ES-I3 (cell line): ENCODE measurements around the gene COPS3.

Source experiments
- H3K36me3 ChIP-seq: 2 replicates; pipeline ENCODE4 v1.6.1; 2013; ENCODE audit warnings: mild to moderate bottlenecking, low read length, control low read depth, moderate library complexity; ENCODE audit not compliant: insufficient read depth
- H3K4me1 ChIP-seq: 2 replicates; pipeline ENCODE4 v1.6.1; 2013; ENCODE audit warnings: mild to moderate bottlenecking, control low read depth, low read length; ENCODE audit not compliant: insufficient read depth
- H3K9ac ChIP-seq: 2 replicates; pipeline ENCODE4 v1.6.1; 2013; ENCODE audit warnings: low read depth, mild to moderate bottlenecking, low read length, moderate library complexity
- H3K9me3 ChIP-seq: 2 replicates; pipeline ENCODE4 v1.6.1; 2013; ENCODE audit warnings: mild to moderate bottlenecking, low read length, moderate library complexity; ENCODE audit not compliant: control insufficient read depth, insufficient read depth

Gene COPS3

DNA sequence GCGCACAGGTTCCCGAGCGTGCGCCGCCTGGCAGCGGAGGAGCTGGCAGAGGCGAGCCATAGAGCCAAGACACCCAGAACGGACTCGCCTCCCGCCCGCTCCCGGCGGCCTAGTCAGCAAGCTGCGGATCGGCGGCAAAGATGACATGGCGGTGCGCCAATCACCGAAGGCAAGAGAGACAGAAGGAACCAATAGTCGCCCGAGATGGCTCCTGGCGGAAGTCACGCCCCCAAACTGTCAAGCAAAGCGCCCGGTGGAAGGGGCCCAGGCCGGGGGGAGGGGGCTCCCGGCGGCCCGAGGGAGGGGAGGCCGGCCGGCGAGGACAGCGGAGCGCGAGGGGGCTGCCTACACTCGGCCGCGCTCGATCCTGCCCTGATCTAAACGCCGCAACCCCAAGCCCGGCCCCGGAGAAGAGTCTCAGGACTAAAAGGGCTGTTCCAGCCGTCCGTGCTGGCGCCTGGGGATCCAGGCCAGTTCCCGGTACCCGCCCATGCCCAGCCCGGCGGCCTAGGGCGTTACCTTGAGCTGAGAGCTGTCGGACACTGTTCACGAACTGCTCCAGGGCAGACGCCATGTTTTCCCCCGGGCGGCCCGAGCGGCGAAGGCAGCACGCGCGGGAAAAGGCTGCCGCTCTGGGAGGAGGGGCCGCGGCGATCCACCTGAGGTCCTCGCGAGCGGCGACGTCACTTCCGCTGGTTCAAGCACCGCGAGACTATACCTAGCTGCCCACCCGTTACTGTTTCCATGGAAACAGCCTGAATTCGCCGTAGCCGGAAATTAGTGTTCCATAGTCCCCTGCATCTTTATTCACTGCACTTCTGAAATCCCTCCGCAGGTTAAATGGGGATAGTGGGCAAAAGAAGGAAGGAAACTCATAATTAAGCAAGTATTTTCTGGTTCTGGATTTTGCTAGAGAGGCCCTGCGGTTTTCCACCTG is at the start of gene COPS3:
Gene COPS3, minus strand, starts transcription at position 634 of the 937 bp plus-strand sequence. Its CDS starts 60 bp downstream, at position 574.
- H3K4me1 ChIP-seq = peaks cover 8% of the 10 kb centered on the region; the same call in 1 of the 2 replicates
- no peaks in the 10 kb centered on the region for H3K9me3 ChIP-seq
- peak within 1 kb of the TSS; percentile 91 for H3K9ac ChIP-seq
- H3K36me3 ChIP-seq = peaks cover 4% of the 10 kb centered on the region; the same call in 1 of the 2 replicates

DNA sequence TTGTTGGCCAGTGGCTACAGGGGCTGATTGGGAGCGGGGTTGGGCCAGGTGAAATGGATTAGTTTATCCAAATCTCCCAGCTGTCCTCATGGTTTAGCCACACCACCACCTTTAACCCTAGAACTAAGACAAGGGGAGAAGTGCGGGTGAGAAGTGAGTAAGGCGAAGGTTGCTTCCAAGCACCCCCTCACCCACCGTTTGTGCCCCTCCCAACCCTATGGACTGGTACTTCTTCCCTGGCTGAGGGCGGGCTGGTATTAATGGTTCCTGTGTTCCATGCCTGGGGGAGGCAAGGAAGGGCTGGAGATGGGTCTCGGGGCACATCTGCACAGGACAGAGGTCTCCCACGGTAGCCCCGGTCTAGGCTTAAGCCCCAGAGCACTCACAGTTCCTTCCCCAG is 47.2 kb upstream of the COPS3 start:
- Histone ChIP-seq H3K4me1 (no peaks in the 10 kb centered on the region), H3K36me3 (no peaks in the 10 kb centered on the region), H3K9me3 (no peaks in the 10 kb centered on the region), H3K9ac (no peak overlapping the region)

DNA sequence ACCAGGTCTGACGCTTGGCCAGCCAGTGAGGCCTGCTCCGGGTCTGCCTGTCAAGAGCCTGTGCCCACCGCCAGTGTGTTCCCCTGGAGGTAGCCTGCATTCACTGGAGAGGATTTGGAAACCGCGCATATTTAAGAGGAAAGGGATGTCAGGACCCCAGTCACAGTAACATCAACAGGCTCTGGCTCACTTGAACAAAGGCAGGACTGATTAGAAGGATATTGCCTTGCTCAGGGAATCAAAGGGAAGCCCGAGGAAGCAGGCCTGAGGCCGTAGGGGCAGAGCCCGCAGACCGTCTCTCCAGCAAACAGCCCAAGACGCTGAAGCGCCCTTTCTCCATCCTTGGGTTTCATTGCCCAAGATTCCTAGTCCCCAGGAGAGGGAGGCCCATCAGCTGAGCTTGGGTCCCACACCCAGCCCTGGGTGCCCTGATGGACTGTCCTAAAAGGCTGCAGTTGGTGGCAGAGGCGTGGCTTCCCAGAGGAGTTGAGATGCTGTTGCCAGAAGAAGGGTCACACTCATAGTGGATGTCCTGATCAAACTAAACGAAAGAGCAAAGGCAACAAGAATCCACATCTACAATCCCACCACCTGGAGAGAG is 45.3 kb upstream of the COPS3 start:
- no peaks in the 10 kb centered on the region for H3K4me1 ChIP-seq

DNA sequence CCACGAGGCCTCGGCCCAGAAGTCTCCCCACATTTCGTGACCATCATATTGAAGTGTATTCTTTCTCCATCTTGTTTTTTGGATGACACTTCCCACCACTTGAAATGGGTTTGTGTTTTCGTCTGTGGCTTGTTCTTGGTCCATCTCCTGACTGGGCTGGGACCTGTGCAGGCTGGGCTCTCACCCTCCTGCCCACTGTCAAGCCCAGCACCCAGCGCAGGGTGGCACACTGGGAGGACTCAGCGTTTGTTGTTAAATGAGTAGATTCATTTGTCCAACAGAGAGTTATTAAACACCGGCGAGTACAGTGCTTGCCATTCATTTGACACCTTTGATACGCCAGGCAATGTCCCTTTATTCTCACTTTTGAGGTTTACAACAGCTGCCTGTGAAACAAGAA is 44.8 kb upstream of the COPS3 start:
- Histone ChIP-seq H3K4me1 (no peaks in the 10 kb centered on the region), H3K9ac (no peak overlapping the region), H3K36me3 (no peaks in the 10 kb centered on the region), H3K9me3 (no peaks in the 10 kb centered on the region)

More for the DNA sequence above, 45.3 kb upstream of the COPS3 start:
- Histone ChIP-seq H3K36me3 (no peaks in the 10 kb centered on the region), H3K9me3 (no peaks in the 10 kb centered on the region), H3K9ac (no peak overlapping the region)

DNA sequence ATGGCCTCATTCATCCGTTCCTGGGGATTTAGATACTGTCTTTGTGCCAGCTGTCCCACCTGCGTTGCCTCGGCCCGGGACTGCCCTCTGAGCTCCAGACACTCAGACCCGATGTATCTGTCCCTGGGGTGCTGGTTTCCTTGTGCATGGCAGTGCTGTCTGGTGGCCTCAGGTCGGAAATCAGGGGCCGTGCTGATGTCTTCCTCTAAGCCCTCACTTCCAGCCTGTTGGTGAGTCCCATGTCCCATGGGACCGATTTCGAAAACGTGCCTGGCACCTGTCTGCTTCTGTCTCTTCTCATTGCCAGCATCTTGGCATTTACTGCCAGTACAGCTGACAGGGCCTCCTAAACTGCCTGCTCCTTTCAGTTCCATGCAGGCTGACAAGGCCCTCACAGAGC is 44.2 kb upstream of the COPS3 start:
- Histone ChIP-seq H3K9ac (no peak overlapping the region), H3K9me3 (no peaks in the 10 kb centered on the region), H3K4me1 (no peaks in the 10 kb centered on the region), H3K36me3 (no peaks in the 10 kb centered on the region)

DNA sequence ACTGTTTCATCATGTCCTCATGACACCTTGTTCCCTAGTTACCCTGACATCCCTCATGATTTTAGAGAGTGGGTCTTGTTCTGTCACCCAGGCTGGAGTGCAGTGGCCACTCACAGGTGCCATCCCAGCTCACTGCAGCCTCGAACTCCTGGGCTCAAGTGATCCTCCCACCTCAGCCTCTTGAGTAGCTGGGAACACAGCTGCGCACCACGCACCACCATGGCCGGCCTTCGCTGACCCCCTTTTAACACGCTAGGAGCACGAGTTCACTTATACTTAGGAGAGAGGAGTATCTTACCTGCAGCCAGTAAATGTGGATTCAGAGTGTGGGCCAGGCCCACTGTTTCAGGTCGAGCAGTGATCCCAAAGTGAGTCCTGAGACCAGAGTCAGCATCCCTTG is 43.6 kb upstream of the COPS3 start:
- Histone ChIP-seq H3K4me1 (no peaks in the 10 kb centered on the region), H3K36me3 (no peaks in the 10 kb centered on the region), H3K9me3 (no peaks in the 10 kb centered on the region)

DNA sequence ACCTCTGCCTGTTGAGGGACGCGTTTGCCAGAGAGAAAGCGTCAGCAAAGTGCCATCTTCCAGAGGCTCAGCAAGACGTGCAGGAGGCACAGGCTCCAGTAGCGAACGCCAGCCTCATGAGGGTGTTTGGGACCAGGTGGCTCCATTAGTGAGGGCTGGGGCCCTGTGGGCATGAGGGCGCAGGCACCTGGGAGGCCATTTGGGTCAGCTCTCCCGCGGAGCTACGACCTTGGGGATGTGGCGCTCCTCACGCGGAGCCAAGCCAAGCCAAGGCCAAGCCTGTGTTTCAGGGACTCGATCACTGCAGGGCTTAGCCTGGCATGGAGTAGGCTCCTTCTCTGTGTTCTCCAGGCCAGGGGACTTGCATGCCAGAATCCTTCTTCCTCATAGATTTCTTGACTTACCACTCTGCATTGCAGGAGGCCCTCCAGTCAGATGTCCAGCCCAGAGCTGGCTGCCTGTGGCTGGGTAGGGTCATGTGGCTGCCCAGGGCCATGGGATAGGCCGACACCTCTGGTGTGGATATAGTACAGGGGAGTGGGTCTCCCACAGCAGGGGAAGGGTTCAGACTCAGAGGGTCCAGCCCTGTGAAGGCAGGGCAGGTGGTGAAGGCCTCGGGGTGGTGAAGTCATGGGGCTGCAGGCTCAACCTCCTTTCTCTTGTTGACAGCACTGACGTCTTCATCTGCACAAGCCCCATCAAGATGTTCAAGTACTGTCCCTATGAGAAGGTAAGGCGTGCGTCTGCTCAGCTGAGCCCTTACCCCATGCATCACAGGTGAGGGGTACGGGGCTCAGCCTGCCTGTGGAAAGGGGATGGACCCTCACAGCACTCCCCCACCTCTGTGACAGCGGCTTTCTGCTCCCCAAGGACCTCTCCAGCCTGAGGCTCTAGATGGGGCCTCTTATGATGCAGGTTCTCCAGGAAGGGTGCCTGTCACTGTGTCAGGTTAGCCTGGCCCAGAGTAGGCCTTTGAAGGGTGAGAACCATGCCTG is 41.8 kb upstream of the COPS3 start:
- no peak overlapping the region for H3K9ac ChIP-seq
- H3K4me1 ChIP-seq = no peaks in the 10 kb centered on the region
- no peaks in the 10 kb centered on the region for H3K36me3 ChIP-seq
- no peaks in the 10 kb centered on the region for H3K9me3 ChIP-seq

More for the DNA sequence above, 43.6 kb upstream of the COPS3 start:
- H3K9ac ChIP-seq = no peak overlapping the region

DNA sequence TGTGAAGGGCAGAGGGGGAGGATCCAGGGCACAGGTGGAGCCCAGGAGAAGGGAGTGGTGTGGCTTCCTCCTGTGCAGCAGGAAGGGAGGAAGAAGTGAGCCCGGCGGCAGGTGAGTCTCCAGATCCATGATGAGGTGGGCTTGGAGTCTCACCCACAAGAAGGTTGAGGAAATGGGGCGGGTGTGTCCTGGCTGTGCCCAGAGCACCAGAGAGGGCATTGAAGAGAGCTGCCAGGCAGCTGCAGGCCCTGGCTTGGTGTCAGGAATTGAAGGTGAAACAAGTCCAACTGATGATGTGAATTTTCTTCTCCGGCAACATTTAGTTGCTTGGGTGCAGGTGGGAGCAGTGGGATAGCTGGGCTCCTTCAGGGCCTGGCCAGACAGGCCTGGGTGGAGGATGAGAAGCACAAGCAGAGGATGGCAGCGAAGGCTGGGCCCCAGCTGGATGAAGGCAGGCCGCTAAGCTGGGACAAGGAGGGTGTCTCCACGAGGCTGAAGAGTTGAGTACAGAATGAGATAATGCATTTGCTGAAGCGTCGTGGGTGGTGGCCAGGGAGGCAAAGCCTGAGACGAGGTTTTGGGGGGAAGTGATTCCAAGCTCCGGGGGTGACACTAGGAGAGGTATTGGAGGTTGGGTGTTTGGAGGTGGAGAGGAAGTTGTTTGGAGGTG is 40.4 kb upstream of the COPS3 start:
- Histone ChIP-seq H3K36me3 (no peaks in the 10 kb centered on the region), H3K4me1 (no peaks in the 10 kb centered on the region), H3K9me3 (no peaks in the 10 kb centered on the region)

DNA sequence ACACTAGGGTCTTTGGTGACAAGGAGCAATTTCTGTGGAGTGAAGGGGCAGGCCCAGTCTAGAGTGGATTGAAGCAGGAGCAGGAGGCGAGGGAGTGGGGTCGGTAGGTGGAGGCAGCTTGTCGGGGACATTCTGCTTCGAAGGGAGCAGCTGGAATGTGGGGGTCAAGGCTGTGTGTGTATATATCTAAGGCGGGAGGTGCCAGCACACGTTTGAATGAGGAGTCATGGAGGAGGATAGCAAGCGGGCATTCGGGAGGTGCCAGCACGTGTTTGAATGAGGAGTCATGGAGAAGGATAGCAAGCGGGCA is 39.8 kb upstream of the COPS3 start:
- H3K9ac ChIP-seq = no peak overlapping the region
- no peaks in the 10 kb centered on the region for H3K4me1 ChIP-seq
- H3K9me3 ChIP-seq = no peaks in the 10 kb centered on the region
- H3K36me3 ChIP-seq = no peaks in the 10 kb centered on the region

More for the DNA sequence above, 40.4 kb upstream of the COPS3 start:
- H3K9ac ChIP-seq = no peak overlapping the region

DNA sequence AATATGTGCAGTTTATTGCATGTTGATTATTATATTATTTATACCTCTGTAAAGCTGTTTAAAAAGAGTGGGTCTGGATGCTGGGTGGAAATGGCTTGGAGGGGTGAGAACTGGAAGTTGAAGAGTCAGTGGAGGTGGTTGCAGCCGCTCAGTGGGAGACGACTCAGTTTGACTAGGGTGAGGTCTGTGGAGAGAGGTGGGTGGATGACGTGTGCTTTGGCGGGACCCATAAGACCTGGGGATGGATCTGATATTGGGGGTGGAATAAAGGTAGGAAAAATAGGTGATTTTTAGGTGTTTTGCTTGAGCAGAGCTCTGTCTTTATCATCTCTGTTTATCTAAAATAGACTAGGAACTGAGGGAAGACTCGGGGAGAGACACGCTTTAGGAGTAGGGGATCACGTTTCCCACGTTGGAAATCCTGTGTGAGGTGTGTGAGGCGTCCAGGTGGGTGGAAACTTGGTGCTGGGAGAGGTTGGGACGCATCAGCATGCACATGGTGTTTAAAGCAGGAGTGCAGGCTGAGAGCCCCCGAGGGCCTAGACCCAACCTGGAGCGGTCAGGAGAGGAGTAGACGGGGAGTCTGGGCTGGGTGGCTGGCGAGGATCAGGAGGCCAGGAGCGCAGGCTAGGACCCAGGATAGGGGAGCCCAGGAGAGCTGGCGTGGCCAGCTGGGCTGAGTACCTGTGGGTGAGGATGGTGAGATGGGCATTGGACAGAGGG is 39.3 kb upstream of the COPS3 start:
- Histone ChIP-seq H3K36me3 (no peaks in the 10 kb centered on the region), H3K4me1 (no peaks in the 10 kb centered on the region), H3K9me3 (no peaks in the 10 kb centered on the region), H3K9ac (no peak overlapping the region)

DNA sequence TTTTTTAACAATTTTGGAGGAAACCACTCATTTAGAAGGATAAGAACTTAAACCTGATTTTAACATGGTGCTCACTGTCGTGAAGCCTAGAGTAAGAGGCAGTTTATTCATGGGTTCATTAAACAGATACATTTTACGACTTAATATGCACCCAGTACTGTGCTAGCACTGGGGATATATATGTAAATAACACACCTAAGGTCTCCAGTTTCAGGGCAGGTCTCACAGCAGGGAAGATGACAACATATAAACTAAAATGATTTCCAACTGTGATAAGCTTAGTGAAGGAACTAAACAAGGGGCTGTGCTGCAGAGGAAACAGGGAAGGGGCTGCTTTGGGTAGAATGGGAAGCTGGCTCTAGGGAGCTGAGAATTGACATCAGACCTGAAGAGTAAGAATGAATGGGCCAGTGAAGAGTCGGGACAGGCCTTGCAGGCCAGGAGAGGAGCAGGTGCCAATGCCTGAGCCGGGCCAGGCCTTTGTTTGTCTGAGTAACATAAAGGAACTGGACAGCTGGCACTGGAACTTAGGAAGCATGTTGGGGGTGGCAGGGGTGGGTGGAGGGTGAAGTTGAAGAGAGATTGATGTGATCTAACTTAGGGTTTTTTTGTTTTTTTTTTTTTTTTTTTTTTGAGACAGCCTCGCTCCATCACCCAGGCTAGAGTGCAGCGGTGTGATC is 34.2 kb upstream of the COPS3 start:
- Histone ChIP-seq H3K4me1 (no peaks in the 10 kb centered on the region), H3K36me3 (no peaks in the 10 kb centered on the region), H3K9ac (no peak overlapping the region), H3K9me3 (no peaks in the 10 kb centered on the region)

DNA sequence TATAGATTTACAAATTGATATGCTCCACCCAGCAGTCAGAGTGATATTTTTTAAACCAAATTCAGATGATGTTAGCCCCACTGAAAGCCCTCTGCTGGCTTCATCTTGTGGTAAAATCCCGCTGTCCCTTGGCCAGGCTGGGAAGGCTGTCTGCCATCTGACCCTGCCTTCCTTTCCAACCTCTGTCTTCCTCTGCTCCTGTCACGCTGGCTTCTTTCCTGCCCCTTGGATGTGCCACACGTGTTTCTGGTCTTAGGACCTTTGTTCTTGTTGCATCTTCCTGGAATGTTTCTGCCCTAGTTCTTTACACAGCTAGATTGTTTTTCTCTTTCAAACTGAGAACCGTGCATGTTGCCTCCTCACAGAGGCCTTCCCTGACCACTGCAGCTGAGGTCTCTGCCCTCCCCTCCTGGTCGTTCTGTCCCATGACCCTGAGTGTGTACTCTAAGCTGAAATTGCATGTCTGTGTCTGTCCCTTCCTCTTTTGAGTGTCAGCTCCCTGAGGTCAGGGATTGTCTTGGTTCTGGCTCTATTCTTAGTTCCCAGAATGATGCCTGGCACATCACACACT is 33.5 kb upstream of the COPS3 start:
- Histone ChIP-seq H3K9me3 (no peaks in the 10 kb centered on the region), H3K9ac (no peak overlapping the region), H3K36me3 (no peaks in the 10 kb centered on the region)

More for the DNA sequence above, 33.5 kb upstream of the COPS3 start:
- no peaks in the 10 kb centered on the region for H3K4me1 ChIP-seq
